B cell (primary cell): ENCODE data around the gene ARHGAP18.

Experiments used
- EZH2 ChIP-seq: IDR thresholded peaks from 2 replicates; pipeline ENCODE4 v1.6.1; 2012; ENCODE audit warnings: borderline replicate concordance, low read depth, mild to moderate bottlenecking, moderate library complexity, low read length; ENCODE audit not compliant: insufficient read depth, poor library complexity, severe bottlenecking
- TF ChIP-seq, protein P1 (sequence below): fragments of 200-600 bp; IDR thresholded peaks from one replicate; pipeline ENCODE4 v1.8.0; 2022; ENCODE audit warnings: antibody characterized with exemption, mild to moderate bottlenecking

DNA sequence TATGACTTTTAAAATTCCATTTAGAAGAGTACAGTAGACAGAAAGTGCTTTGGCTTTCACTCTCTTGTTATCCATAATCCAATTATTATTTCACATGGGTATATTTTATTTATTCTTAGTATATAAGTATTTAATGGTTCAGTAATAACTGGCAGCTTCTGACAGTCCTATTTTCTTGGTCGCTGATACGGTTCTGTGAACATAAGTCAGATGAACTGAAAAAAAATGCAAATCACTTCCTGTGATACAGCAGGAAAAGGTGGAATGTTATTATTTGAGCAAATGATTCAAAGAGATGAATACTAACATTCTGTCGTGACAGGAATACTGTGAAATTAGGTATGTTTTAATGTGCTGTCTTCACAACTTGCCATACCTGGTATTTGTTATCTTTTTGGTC, 132.3 kb downstream of the ARHGAP18 start:
- TF ChIP-seq, protein P1, sequence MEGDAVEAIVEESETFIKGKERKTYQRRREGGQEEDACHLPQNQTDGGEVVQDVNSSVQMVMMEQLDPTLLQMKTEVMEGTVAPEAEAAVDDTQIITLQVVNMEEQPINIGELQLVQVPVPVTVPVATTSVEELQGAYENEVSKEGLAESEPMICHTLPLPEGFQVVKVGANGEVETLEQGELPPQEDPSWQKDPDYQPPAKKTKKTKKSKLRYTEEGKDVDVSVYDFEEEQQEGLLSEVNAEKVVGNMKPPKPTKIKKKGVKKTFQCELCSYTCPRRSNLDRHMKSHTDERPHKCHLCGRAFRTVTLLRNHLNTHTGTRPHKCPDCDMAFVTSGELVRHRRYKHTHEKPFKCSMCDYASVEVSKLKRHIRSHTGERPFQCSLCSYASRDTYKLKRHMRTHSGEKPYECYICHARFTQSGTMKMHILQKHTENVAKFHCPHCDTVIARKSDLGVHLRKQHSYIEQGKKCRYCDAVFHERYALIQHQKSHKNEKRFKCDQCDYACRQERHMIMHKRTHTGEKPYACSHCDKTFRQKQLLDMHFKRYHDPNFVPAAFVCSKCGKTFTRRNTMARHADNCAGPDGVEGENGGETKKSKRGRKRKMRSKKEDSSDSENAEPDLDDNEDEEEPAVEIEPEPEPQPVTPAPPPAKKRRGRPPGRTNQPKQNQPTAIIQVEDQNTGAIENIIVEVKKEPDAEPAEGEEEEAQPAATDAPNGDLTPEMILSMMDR = no peak
- TF ChIP-seq EZH2 = no peak
